Stomach (tissue), 4 donors: Measurements from ENCODE around the gene ABLIM2.

Experiments used
- CTCF ChIP-seq, 7 experiments: fragments of 450-650 bp in 4 of 7; fragments of 200-600 bp in 3 of 7; sonication (generic) in 3 of 7; IDR thresholded peaks; one replicate each; pipeline ENCODE4 v1.5.1; 2016 to 2019; ENCODE audit warnings: antibody characterized with exemption in 7 of 7, control low read depth in 2 of 7, mild to moderate bottlenecking in 1 of 7
- EP300 ChIP-seq: sonication (generic); formaldehyde crosslinking; IDR thresholded peaks from one replicate; pipeline ENCODE4 v1.6.1; 2017; ENCODE audit warnings: antibody characterized with exemption
- POLR2AphosphoS5 ChIP-seq, 3 donors: sonication (generic); formaldehyde crosslinking; IDR thresholded peaks; one replicate each; pipeline ENCODE4 v1.6.1; 2016; ENCODE audit warnings: antibody characterized with exemption in 3 of 3

GRCh38 chr4:8142556-8142955, 16.1 kb downstream of the ABLIM2 start:
- TF ChIP-seq CTCF (IDR thresholded peaks at IDR 0.05) (no peak), POLR2AphosphoS5 (IDR thresholded peaks at IDR 0.05) (no peak), EP300 (no peak)
